HepG2 (cell line): ENCODE data around the gene POMT1. TPM values are rescaled to one million over a fixed set of nuclear protein-coding genes. Genes with fewer than 3 reads are reported as not detected.

Experiments used
- ARNTL ChIP-seq: sonication (generic); formaldehyde crosslinking; IDR thresholded peaks from 2 replicates; pipeline ENCODE4 v1.4.0; 2020; ENCODE audit warnings: mild to moderate bottlenecking, missing genetic modification reagents
- ELF4 ChIP-seq: sonication (generic); formaldehyde crosslinking; IDR thresholded peaks from 2 replicates; pipeline ENCODE4 v1.5.0; 2020; ENCODE audit warnings: missing genetic modification reagents, mild to moderate bottlenecking, moderate library complexity, borderline replicate concordance
- MED1 ChIP-seq: sonication (generic); formaldehyde crosslinking; IDR thresholded peaks from 2 replicates; pipeline ENCODE4 v1.4.0; 2020; ENCODE audit warnings: missing genetic modification reagents
- MXI1 ChIP-seq: IDR thresholded peaks from 3 replicates; pipeline ENCODE4 v1.6.1; 2012; ENCODE audit warnings: low read depth, low read length, inconsistent platforms, borderline replicate concordance
- MYNN ChIP-seq: sonication (generic); formaldehyde crosslinking; IDR thresholded peaks from 2 replicates; pipeline ENCODE4 v1.4.0; 2020; ENCODE audit warnings: mild to moderate bottlenecking, low read depth, missing genetic modification reagents
- POLR2AphosphoS5 ChIP-seq: IDR thresholded peaks from 2 replicates; pipeline ENCODE4 v1.6.1; 2012; ENCODE audit warnings: low read depth, low read length
- SKI ChIP-seq: fragments of 450-650 bp; IDR thresholded peaks from one replicate; pipeline ENCODE4 v1.6.1; 2018; ENCODE audit warnings: mild to moderate bottlenecking; ENCODE audit not compliant: partially characterized antibody
- SP1 ChIP-seq, 2 experiments: fragments of 450-650 bp in 1 of 2; sonication (generic) in 1 of 2; formaldehyde crosslinking in 1 of 2; IDR thresholded peaks; 2 replicates each; pipeline versions ENCODE4 v1.4.0 to v1.6.1; 2016 to 2020; ENCODE audit warnings: missing genetic modification reagents in 1 of 2
- ZNF235 ChIP-seq: sonication (generic); formaldehyde crosslinking; IDR thresholded peaks from 2 replicates; pipeline ENCODE4 v1.8.1; 2023; ENCODE audit warnings: mild to moderate bottlenecking, missing genetic modification reagents, borderline replicate concordance
- ZNF441 ChIP-seq: sonication (generic); formaldehyde crosslinking; IDR thresholded peaks from 2 replicates; pipeline ENCODE4 v1.7.0; 2021; ENCODE audit warnings: missing genetic modification reagents, borderline replicate concordance
- ZNF749 ChIP-seq: sonication (generic); formaldehyde crosslinking; IDR thresholded peaks from 2 replicates; pipeline ENCODE4 v1.8.0; 2022; ENCODE audit warnings: mild to moderate bottlenecking, missing genetic modification reagents, moderate library complexity, borderline replicate concordance
- ZNF788 ChIP-seq: sonication (generic); formaldehyde crosslinking; IDR thresholded peaks from 2 replicates; pipeline ENCODE4 v1.5.0; 2020; ENCODE audit warnings: mild to moderate bottlenecking, missing genetic modification reagents, borderline replicate concordance
- ZSCAN30 ChIP-seq: sonication (generic); formaldehyde crosslinking; IDR thresholded peaks from 2 replicates; pipeline ENCODE4 v1.5.0; 2020; ENCODE audit warnings: mild to moderate bottlenecking, missing genetic modification reagents
- polyA plus RNA-seq, 8 experiments: library from polyadenylated mRNA; depleted of rRNA in 3 of 8; stranded (reverse) in 7 of 8; unstranded in 1 of 8; fragments of >200 nt; fragmentation: Illumina TruSeq in 4 of 8; extraction: Trizol in 4 of 8; gene quantifications; 2 replicates each; pipeline versions ENCODE4 v1.2.1 to v1.2.3, GENCODE V29; 2011 to 2016; ENCODE audit warnings: low read depth in 4 of 8, missing spikeins in 1 of 8, mixed read lengths in 1 of 8; ENCODE audit not compliant: insufficient read depth in 1 of 8
- total RNA-seq, 5 experiments: library from RNA; depleted of rRNA; stranded (reverse); fragments of >200 nt; fragmentation: Illumina TruSeq; extraction: Trizol; gene quantifications; 2 replicates each; pipeline ENCODE4 v1.2.3, GENCODE V29; 2016; ENCODE audit warnings: low read depth in 1 of 5
- TF ChIP-seq, protein P1 (sequence below): sonication (generic); formaldehyde crosslinking; IDR thresholded peaks from 2 replicates; pipeline ENCODE4 v1.4.0; 2020; ENCODE audit warnings: missing genetic modification reagents
- TF ChIP-seq, protein P2 (sequence below): sonication (generic); formaldehyde crosslinking; IDR thresholded peaks from 2 replicates; pipeline ENCODE4 v1.4.0; 2020; ENCODE audit warnings: missing genetic modification reagents
- TF ChIP-seq, protein P3 (sequence below): sonication (generic); formaldehyde crosslinking; IDR thresholded peaks from 2 replicates; pipeline ENCODE4 v1.5.0; 2020; ENCODE audit warnings: mild to moderate bottlenecking, missing genetic modification reagents
- TF ChIP-seq, protein P4 (sequence below): sonication (generic); formaldehyde crosslinking; IDR thresholded peaks from 2 replicates; pipeline ENCODE4 v1.4.0; 2020; ENCODE audit warnings: missing genetic modification reagents
- TF ChIP-seq, protein P5 (sequence below): sonication (generic); formaldehyde crosslinking; IDR thresholded peaks from 2 replicates; pipeline ENCODE4 v1.5.1; 2020; ENCODE audit warnings: mild to moderate bottlenecking, missing genetic modification reagents, moderate library complexity
- TF ChIP-seq, protein P6 (sequence below): sonication (generic); formaldehyde crosslinking; conservative IDR thresholded peaks from 2 replicates; pipeline ENCODE4 v1.4.0; 2020; ENCODE audit warnings: missing genetic modification reagents
- TF ChIP-seq, protein P7 (sequence below): sonication (generic); formaldehyde crosslinking; IDR thresholded peaks from 2 replicates; pipeline ENCODE4 v1.4.0; 2020; ENCODE audit warnings: mild to moderate bottlenecking, missing genetic modification reagents

The POMT1 gene
- total and polyA plus RNA-seq, 2 of the 13 experiments (the other 11 are each of a cell fraction or from before 2014, with no cell fraction given): 21.6 to 22.7 TPM

DNA sequence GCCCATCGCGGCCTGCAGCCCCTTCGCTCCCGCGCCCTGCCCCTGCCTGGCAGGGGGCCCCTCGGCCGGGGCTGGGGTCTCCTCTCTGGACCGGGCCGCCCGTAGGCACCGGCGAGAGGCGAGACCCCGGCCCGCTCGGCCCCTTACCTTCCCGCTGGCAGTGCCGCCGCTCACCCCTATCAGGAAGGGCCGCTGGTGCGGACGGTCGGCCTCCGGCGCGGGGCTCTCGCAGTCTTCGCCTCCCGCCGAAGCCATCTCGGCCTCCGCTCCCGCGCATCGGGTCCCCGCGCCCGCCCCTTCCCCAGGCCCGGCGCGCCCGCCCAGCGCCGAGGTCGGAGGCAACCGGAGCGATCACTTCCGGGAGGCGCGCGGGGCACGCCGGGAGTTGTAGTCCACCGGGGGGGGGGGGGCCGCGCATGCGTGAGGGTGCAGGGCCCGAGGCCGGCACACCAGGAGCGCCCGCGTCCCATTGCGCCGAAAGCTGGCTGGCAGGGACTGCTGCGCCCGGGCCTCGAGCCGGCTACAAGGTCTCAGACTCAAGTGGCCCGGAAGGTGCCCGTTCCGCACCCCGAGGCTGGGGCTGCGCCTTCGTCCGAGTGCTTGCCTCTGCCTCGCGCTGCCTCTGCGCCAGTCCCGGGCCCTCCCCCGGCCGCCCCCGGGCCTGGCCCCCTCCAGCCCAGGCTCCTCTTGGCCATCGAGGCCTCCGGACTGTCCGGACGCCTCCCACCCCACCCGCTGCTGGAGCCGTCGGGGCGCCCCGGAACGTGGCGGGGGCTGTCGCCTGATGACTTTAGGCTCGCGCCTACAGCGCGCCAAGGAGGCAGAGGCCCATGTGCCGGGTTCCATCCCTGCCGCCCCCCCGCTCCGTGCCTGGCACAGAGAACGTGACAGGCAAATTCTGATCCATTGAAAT is 28.5 kb downstream of the POMT1 start, which contains the start of gene UCK1 (continued):
- TF ChIP-seq, protein P1, sequence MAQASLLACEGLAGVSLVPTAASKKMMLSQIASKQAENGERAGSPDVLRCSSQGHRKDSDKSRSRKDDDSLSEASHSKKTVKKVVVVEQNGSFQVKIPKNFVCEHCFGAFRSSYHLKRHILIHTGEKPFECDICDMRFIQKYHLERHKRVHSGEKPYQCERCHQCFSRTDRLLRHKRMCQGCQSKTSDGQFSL (CRISPR knock-in tag): peak; percentile 98
- TF ChIP-seq, protein P2, sequence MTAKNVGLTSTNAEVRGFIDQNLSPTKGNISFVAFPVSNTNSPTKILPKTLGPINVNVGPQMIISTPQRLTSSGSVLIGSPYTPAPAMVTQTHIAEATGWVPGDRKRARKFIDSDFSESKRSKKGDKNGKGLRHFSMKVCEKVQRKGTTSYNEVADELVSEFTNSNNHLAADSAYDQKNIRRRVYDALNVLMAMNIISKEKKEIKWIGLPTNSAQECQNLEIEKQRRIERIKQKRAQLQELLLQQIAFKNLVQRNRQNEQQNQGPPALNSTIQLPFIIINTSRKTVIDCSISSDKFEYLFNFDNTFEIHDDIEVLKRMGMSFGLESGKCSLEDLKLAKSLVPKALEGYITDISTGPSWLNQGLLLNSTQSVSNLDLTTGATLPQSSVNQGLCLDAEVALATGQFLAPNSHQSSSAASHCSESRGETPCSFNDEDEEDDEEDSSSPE: peak; percentile 83
- TF ChIP-seq, protein P3, sequence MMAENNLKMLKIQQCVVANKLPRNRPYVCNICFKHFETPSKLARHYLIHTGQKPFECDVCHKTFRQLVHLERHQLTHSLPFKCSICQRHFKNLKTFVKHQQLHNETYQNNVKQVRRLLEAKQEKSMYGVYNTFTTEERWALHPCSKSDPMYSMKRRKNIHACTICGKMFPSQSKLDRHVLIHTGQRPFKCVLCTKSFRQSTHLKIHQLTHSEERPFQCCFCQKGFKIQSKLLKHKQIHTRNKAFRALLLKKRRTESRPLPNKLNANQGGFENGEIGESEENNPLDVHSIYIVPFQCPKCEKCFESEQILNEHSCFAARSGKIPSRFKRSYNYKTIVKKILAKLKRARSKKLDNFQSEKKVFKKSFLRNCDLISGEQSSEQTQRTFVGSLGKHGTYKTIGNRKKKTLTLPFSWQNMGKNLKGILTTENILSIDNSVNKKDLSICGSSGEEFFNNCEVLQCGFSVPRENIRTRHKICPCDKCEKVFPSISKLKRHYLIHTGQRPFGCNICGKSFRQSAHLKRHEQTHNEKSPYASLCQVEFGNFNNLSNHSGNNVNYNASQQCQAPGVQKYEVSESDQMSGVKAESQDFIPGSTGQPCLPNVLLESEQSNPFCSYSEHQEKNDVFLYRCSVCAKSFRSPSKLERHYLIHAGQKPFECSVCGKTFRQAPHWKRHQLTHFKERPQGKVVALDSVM (CRISPR knock-in tag): peak; percentile 53; the same call in 1 of the 2 replicates
- TF ChIP-seq ELF4 (CRISPR knock-in tag) (no peak), SP1 (IDR thresholded peaks at IDR 0.05) (no peak), SP1 (CRISPR knock-in tag; IDR thresholded peaks at IDR 0.05) (no peak), ZSCAN30 (CRISPR knock-in tag) (no peak), MXI1 (0 out of 3 replicates have a peak, but pooled peaks have one; percentile 53), MYNN (CRISPR knock-in tag) (no peak), SKI (no peak), ZNF441 (CRISPR knock-in tag) (0 out of 2 replicates have a peak, but pooled peaks have one; percentile 11), ARNTL (no peak), ZNF788 (CRISPR knock-in tag) (no peak), MED1 (CRISPR knock-in tag) (peak; percentile 15; the same call in 1 of the 2 replicates), POLR2AphosphoS5 (peak; percentile 49; the same call in 1 of the 2 replicates), ZNF749 (CRISPR knock-in tag) (no peak), ZNF235 (peak; percentile 52)
- TF ChIP-seq, protein P4, sequence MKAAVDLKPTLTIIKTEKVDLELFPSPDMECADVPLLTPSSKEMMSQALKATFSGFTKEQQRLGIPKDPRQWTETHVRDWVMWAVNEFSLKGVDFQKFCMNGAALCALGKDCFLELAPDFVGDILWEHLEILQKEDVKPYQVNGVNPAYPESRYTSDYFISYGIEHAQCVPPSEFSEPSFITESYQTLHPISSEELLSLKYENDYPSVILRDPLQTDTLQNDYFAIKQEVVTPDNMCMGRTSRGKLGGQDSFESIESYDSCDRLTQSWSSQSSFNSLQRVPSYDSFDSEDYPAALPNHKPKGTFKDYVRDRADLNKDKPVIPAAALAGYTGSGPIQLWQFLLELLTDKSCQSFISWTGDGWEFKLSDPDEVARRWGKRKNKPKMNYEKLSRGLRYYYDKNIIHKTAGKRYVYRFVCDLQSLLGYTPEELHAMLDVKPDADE (CRISPR knock-in tag): 0 out of 2 replicates have a peak, but pooled peaks have one; percentile 0
- TF ChIP-seq, protein P5, sequence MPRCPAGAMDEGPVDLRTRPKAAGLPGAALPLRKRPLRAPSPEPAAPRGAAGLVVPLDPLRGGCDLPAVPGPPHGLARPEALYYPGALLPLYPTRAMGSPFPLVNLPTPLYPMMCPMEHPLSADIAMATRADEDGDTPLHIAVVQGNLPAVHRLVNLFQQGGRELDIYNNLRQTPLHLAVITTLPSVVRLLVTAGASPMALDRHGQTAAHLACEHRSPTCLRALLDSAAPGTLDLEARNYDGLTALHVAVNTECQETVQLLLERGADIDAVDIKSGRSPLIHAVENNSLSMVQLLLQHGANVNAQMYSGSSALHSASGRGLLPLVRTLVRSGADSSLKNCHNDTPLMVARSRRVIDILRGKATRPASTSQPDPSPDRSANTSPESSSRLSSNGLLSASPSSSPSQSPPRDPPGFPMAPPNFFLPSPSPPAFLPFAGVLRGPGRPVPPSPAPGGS (CRISPR knock-in tag): 0 out of 2 replicates have a peak, but pooled peaks have one; percentile 45
- TF ChIP-seq, protein P6, sequence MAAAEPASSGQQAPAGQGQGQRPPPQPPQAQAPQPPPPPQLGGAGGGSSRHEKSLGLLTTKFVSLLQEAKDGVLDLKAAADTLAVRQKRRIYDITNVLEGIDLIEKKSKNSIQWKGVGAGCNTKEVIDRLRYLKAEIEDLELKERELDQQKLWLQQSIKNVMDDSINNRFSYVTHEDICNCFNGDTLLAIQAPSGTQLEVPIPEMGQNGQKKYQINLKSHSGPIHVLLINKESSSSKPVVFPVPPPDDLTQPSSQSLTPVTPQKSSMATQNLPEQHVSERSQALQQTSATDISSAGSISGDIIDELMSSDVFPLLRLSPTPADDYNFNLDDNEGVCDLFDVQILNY (CRISPR knock-in tag): 0 out of 2 replicates have a peak, but pooled peaks have one; percentile 35
- TF ChIP-seq, protein P7, sequence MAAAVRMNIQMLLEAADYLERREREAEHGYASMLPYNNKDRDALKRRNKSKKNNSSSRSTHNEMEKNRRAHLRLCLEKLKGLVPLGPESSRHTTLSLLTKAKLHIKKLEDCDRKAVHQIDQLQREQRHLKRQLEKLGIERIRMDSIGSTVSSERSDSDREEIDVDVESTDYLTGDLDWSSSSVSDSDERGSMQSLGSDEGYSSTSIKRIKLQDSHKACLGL (CRISPR knock-in tag): 0 out of 2 replicates have a peak, but pooled peaks have one; percentile 34
